ENCODE measurements around the gene LHFPL2.

DNA sequence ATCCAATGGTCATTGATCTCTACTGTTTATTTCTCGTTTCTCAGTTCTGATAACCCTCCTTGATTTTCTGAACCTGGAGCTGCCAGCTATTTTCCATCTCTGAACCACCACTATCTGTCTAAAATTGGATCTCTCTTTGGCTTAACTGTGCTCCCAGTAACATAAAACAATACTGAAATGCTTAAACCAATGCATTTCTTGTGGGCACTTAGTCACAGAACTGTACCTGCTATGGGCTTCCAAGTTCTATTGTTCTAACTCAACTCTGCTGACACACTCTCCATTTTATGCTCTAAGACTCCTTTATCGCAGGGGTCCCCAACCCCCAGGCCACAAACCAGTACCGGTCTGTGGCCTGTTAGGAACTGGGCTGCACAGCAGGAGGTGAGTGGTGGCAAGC lies 120.6 kb downstream of the LHFPL2 start:
- TF ChIP-seq, protein P1, sequence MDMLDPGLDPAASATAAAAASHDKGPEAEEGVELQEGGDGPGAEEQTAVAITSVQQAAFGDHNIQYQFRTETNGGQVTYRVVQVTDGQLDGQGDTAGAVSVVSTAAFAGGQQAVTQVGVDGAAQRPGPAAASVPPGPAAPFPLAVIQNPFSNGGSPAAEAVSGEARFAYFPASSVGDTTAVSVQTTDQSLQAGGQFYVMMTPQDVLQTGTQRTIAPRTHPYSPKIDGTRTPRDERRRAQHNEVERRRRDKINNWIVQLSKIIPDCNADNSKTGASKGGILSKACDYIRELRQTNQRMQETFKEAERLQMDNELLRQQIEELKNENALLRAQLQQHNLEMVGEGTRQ (IDR thresholded peaks at IDR 0.05; ENCODE audit: low read depth, low read length), result no peak
- TF ChIP-seq, protein P2, sequence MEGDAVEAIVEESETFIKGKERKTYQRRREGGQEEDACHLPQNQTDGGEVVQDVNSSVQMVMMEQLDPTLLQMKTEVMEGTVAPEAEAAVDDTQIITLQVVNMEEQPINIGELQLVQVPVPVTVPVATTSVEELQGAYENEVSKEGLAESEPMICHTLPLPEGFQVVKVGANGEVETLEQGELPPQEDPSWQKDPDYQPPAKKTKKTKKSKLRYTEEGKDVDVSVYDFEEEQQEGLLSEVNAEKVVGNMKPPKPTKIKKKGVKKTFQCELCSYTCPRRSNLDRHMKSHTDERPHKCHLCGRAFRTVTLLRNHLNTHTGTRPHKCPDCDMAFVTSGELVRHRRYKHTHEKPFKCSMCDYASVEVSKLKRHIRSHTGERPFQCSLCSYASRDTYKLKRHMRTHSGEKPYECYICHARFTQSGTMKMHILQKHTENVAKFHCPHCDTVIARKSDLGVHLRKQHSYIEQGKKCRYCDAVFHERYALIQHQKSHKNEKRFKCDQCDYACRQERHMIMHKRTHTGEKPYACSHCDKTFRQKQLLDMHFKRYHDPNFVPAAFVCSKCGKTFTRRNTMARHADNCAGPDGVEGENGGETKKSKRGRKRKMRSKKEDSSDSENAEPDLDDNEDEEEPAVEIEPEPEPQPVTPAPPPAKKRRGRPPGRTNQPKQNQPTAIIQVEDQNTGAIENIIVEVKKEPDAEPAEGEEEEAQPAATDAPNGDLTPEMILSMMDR (conservative IDR thresholded peaks at IDR 0.05; ENCODE audit: low read depth, low read length), result no peak
- peak; percentile 24; the same call in 1 of the 2 replicates for TF ChIP-seq POLR2A (IDR thresholded peaks at IDR 0.05; ENCODE audit: low read depth, low read length)
- no peak for TF ChIP-seq FOS (IDR thresholded peaks at IDR 0.05; ENCODE audit: low read depth, low read length)
- no peak for TF ChIP-seq CHD1 (IDR thresholded peaks at IDR 0.05; ENCODE audit: low read depth, low read length)
- no peak for TF ChIP-seq RFX5 (IDR thresholded peaks at IDR 0.05; ENCODE audit: low read depth, low read length)
- no peak for TF ChIP-seq MAFK (IDR thresholded peaks at IDR 0.05; ENCODE audit: low read depth, low read length)

All from IMR-90 (cell line).